HG02885 (cell line): Measurements from ENCODE around the gene TMEM9.

Experiments
- ATAC-seq: cut with Tn5 transposase; IDR thresholded peaks from one replicate; pipeline ENCODE4 v1.9.1; 2021; ENCODE audit warnings: mild to moderate bottlenecking; ENCODE audit not compliant: unreplicated experiment, poor library complexity

The TMEM9 gene

DNA sequence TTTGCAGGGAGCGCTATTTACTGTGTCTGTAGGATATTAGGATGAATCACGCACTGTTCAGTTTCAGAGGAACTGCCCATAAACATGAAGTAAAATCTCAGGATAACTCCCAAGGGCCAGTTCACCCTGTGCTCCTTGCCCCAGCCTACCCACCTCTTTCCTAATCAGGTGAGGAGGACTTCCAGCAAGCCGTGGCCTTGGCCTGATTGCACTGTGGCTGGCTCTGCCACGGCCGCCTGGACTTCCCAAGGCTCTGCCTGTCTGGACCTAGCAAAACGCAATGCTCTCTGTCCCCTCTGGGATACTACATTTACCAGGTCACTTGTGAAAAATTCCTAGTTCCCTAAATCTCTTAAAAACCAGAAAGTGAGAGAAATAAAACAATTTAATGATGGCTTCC, 19.9 kb downstream of the TMEM9 start:
- no peak for ATAC-seq

DNA sequence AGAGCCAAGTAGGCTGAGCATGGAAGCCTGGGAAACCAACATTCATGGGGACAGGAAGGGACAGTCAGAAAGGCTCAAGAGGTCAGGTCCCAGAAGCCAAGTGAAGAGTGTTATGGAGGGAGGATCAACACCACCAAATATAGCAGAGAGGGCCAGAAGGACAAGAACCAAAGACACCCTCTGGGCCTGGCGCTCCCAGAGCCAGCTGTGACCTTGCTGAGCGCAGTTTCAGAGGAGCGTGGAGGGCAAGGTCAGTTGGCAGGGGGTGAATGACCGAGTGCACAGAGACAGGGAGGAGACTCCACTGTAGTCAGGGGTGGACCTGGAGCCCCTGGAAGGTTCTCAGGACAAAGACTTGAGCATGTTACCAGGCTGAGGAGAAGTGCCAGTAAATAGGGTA, 22.9 kb downstream of the TMEM9 start:
- no peak for ATAC-seq

DNA sequence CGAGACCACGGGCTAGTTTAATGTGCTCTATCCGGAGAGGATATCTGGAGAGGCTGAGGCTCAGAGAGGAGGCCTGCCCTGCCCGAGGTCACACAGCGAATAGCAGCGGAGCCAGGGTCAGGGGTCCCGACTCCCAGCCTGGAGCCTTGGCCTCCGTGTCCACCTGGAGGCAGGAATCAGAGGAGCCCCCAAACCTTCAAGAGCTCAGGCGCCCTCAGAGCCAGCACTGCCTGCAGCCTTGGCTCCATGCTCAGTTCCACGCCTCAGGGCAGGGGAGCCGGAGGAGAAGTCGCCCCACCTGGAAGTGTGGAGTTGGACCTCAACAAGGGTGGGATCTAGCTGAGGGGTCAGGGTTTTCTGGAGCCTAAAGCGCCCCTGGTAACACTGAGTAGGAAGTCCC, 25.3 kb downstream of the TMEM9 start:
- no peak for ATAC-seq

- no peak for ATAC-seq
These were observed 25.8 kb downstream of the TMEM9 start for GRCh38 chr1:201128476-201128875.

DNA sequence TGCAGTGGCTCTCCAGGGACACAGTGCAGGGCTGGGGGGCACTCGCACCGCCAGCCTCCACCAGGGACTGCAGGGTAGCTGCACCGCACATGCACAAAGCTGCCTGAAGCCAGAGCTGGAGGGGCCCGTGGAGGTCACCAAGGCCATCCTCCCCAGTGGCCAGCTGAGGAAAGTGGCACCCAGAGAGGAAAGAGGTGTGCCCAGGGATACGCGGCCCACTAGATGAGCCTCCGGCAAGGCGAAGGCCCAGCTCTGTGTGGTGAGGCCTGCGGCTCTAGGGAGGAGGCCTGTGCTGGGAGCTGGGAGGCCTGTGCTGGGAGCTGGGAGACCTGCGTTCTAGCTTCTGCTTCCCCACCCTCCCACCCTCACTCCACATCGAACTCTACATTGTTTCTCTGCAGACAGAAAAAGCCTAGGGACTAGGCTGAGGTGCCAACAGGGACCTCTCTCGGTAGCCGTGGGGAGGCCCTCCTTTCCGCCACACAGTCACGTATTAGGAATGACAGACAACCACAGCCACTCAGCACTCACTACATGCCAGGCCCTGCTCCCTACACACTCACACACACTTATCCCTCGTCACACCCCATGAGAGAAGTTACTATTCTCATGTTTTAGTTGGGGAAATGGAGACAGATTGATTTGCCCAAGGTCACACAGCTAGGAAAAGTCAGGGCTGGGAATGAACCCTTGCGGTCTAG, 26.4 kb downstream of the TMEM9 start:
- ATAC-seq: no peak

- no peak for ATAC-seq
These were observed 27.2 kb downstream of the TMEM9 start, which contains the start of gene ASCL5 for GRCh38 chr1:201126832-201127754. TSS of gene ASCL5 (minus strand) at chr1:201127184. CDS start at chr1:201115372, 11,812 bp downstream.

GRCh38 chr1:201126463-201126831, 27.8 kb downstream of the TMEM9 start:
- ATAC-seq: no peak

DNA sequence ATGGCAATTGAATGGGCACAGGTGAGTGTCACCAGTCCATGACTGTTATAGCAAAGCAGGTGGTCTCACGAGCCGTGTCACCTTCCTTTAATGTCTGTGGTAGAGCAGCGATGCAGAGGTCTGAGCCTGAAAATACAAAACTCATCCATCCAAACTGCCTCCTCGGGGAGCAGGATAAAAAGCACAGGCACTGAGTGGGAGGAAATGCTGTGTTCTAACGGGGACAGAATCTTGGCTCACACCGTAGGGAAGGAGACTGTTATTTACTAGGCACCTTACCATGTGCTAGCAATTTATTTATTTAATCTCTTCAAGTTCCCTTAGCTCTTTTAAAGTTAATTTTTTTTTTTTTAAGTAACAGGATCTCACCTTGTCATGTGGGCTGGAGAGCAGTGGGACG, 28.5 kb downstream of the TMEM9 start:
- ATAC-seq: no peak

- ATAC-seq: no peak
These were observed 29.3 kb downstream of the TMEM9 start for GRCh38 chr1:201125019-201125418.

DNA sequence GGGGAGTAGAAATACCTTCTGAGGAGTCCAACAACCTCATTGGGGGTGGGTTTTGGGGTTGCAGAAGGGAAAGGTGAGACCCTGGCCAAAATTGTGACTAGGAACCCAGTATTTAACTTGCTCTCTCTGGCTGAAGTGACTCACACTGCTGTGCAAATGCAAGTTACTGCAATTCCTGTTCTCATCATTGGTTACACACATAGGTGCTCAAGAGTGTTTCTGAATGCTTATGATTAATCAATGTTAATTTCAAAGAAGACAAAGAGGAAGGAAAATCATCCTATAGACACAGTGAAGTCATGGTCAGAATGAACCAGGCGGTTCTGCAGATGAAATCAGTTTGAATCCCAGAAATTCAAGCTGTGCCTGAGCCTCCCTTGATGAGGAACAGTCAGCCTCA, 30.4 kb downstream of the TMEM9 start:
- no peak for ATAC-seq

- ATAC-seq: no peak
These were observed 31.8 kb downstream of the TMEM9 start for GRCh38 chr1:201122321-201122957.

DNA sequence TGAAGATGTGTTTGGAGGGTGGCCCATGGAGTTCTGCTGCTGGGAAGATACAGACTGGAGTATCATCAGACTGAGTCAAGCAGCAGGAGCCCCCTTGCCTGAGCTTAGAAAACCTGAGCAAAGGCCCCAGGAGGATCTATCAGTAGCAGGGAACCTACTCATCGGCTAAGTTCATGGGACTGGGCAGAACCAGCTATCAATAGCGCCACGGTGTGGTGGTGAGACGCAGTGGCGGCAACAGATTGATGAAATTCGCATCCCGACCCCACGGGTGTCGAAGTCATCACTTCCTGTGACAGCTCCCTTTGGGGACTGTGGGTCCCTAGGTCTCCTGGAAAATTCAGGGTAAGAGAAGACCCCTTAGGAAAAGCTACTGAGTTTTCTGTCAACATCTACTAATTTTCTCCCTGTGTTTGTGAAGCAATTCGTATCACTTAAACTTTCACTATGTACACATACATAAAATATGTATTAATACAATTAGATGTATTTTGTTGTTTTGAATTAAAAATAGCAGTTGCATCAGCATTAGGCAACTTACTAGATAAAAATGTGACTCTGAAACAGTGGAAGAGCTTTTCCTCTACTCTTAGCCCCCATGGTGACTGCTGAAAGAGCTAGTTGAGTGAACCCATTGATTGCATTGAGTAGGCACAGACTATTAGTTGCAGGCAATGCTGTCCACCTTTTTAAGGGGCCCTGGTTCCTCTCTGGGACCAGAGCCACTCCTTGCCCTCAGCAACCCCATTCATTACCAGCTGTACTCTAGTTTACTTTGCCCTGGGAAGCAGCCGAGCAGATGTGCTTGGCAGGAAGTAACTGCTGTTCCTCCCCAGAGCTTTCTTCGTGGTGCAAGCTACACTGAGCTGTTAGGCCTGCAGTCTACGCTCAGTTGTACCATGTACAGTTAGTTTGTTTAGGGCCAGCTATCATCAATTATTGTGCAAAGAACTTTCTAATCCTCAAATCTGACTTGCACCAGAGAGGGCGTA, 34.8 kb downstream of the TMEM9 start:
- ATAC-seq: no peak

DNA sequence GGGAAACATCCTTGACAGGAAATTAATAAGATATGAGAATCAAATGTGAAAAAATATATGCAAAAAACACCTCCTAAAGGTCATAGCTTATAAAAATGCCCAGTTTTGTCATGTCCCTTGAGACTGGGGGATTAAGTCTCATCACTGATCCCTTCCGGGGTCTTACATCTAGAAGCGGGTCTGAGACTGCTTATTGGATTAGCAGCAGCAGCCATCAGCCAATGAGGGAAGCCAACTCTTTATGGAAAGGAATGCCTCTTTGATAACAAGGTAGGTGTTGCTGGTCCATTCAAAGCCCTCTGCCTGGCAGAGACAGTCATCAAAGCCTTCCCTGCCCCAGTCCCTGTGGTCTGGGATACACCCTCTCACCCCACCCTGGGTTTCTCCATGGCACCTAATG, 38.2 kb downstream of the TMEM9 start:
- ATAC-seq: no peak

DNA sequence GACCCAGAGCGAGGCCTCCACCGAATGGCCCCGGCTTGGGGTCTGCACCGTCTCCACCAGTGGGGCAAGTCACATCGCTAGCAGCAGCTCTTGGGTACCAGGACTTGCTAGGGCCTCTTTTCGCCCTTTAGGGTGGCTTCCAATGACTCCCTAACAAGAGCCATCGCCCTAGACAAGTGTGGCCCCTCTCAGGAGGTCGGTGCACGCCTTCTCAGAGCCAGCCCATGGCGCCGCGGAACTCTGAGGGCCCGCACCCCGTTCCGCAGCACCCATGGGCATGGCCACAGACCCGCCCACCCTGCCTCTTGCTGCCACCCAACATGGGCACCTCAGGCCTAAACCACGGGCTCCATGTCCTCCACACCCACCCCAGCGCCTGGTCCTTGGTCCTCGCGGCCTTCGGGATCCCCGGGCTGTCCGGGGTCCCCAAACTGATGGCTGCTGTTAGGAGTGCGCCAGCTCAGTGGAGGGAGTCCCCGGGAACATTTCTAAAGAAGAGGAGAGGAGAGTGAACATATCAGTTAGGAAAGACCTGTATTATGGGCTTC, 38.8 kb downstream of the TMEM9 start:
- ATAC-seq: no peak

GRCh38 chr1:201114245-201115131, 39.8 kb downstream of the TMEM9 start:
- peak; percentile 90 for ATAC-seq

- ATAC-seq: no peak
These were observed 40.6 kb downstream of the TMEM9 start for GRCh38 chr1:201113451-201114244.

- no peak for ATAC-seq
These were observed 41.3 kb downstream of the TMEM9 start for GRCh38 chr1:201112926-201113325.

DNA sequence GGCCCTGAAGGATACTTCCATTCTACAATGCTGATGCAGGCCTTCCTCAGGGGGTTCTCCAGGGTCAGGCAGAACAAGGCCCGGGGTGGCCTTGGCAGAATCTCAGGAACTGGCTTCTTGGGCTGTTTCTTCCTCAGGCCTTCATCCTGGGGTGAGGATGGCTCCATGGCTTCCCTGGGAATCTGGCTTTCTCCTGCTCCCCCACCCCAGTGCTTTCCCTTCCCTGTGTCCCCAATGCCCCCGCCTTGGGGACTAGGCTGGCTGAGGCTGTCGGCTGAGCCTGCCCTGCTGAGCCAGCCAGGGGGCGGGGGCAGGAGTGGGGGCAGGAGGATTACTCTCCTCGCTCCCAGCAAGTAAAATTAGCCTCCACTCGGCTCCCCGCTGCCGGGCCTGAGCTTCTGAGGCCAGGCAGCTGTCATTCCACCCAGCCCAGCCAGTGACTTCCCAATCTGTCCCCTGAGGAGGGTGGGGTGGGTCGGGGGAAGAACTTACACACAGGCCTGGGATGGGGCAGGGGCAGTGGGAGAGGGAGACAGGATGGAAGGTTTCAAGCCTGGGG, 42.0 kb downstream of the TMEM9 start, which contains the start of gene CACNA1S:
CACNA1S (minus strand) TSS at position 254 of the 559 bp plus-strand sequence; CDS start at position 167, 87 bp downstream.
- no peak for ATAC-seq
